ENCODE measurements around the gene TAF11L11.
"Not testable (repeated sequence)": the region's sequence is repeated elsewhere in the genome, so short reads cannot be mapped to it uniquely, and the experiment has no call there.

The TAF11L11 gene

DNA sequence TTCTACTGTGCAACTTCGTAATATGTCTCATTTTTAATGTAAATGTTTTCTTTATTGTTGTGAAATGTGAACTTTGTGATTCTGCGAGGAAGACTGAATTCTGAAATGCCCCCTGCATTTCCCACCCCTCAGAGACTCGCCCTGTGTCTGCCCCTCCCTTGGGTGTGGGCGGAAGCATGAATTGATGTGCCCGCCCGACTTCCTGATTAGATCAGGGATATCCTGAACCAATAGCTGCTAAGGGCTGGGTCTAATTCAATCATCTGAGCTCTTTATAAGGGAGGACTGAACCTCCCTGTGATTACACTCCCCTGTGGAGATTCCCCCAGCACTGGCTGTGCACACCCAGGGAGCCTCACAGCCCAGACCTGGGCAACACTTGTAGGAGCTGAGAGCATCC is at the start of gene TAF11L11:
Gene TAF11L11 (plus strand): TSS at position 304 of the 400 bp plus-strand sequence.
- not testable (repeated sequence) for FAIRE-seq

GRCh38 chr5:17585658-17586057 is 18.3 kb upstream of the TAF11L11 start, which contains the start of gene TAF11L7:
TSS of gene TAF11L7 (minus strand) at chr5:17585758.
- FAIRE-seq: not testable (repeated sequence)

DNA sequence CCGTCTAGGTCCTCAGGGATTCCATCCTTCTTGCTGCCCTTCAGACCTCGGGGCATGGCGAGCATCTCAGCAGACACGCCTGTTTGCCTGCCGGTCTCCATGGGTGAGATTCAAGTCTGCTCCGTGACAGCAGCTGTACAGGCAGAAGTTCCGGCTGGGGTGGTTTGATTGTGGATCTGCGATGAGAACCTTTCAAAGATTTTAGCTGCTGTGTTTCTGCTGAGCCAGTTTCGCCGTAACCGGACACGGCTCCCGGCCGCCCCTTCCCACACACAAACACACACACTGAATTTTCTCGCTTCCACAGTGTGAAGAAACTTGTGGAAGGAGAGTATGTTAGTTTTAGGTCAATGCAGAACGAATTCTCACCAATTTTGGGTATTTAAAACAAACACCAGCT is 13.1 kb upstream of the TAF11L11 start, which contains the start of gene TAF11L8:
Gene TAF11L8 (minus strand): TSS at position 101 of the 400 bp plus-strand sequence.
- FAIRE-seq: not testable (repeated sequence)

DNA sequence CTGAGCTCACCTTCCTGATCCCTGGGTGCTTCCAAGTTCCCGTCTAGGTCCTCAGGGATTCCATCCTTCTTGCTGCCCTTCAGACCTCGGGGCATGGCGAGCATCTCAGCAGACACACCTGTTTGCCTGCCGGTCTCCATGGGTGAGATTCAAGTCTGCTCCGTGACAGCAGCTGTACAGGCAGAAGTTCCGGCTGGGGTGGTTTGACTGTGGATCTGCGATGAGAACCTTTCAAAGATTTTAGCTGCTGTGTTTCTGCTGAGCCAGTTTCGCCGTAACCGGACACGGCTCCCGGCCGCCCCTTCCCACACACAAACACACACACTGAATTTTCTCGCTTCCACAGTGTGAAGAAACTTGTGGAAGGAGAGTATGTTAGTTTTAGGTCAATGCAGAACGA is 9.7 kb upstream of the TAF11L11 start, which contains the start of gene TAF11L9:
Gene TAF11L9 (minus strand): TSS at position 140 of the 400 bp plus-strand sequence.
- not testable (repeated sequence) for FAIRE-seq

DNA sequence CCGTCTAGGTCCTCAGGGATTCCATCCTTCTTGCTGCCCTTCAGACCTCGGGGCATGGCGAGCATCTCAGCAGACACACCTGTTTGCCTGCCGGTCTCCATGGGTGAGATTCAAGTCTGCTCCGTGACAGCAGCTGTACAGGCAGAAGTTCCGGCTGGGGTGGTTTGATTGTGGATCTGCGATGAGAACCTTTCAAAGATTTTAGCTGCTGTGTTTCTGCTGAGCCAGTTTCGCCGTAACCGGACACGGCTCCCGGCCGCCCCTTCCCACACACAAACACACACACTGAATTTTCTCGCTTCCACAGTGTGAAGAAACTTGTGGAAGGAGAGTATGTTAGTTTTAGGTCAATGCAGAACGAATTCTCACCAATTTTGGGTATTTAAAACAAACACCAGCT is 6.3 kb upstream of the TAF11L11 start, which contains the start of gene TAF11L10:
Gene TAF11L10 (minus strand): TSS at position 101 of the 400 bp plus-strand sequence.
- not testable (repeated sequence) for FAIRE-seq

- no peak for FAIRE-seq
These were observed 968 bp downstream of the TAF11L11 start for GRCh38 chr5:17604951-17605350.

GRCh38 chr5:17607461-17607860 is 3.5 kb downstream of the TAF11L11 start:
- not testable (repeated sequence) for FAIRE-seq

DNA sequence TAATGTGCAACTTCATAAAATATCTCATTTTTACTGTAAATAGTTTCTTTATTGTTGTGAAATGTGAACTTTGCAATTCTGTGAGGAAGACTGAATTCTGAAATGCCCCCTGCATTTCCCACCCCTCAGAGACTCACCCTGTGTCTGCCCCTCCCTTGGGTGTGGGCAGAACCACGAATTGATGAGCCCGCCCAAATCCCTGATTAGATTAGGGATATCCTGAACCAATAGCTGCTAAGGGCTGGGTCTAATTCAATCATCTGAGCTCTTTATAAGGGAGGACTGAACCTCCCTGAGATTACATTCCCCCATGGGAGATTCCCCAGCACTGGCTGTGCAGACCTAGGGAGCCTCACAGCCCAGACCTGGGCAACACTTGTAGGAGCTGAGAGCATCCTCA is 6.1 kb downstream of the TAF11L11 start, which contains the start of gene TAF11L12:
Gene TAF11L12 (plus strand): TSS at position 301 of the 400 bp plus-strand sequence.
- FAIRE-seq: not testable (repeated sequence)

- no peak for FAIRE-seq
These were observed 11.1 kb downstream of the TAF11L11 start for GRCh38 chr5:17614872-17615605.

GRCh38 chr5:17619354-17619753 is 15.4 kb downstream of the TAF11L11 start:
- FAIRE-seq: no peak

DNA sequence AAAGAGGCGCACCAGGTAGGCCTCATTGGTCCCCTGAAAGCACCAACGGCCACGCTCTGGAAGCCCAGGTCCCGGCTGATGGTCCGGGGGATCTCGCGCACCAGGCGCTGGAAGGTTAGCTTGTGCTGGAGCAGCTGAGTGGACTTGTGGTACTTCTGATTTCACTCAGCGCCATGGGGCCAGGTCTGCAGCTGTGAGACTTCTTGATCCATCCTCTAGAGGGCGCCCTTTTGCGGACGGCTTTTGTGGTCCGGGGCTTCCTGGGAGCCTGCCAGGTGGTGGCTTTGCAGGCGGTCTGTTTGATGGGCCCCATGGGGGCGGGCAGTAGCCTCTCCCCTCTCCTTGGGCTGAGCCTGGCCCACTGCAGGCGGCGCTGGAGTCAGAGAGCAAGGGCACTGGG is 16.6 kb downstream of the TAF11L11 start:
- no peak for FAIRE-seq

- FAIRE-seq: no peak
These were observed 21.7 kb downstream of the TAF11L11 start for GRCh38 chr5:17625686-17626085.

DNA sequence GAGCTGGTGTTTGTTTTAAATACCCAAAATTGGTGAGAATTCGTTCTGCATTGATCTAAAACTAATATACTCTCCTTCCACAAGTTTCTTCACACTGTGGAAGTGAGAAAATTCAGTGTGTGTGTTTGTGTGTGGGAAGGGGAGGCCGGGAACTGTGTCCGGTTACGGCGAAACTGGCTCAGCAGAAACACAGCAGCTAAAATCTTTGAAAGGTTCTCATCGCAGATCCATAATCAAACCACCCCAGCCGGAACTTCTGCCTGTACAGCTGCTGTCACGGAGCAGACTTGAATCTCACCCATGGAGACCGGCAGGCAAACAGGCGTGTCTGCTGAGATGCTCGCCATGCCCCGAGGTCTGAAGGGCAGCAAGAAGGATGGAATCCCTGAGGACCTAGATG is 27.8 kb downstream of the TAF11L11 start, which contains the start of gene TAF11L13:
Gene TAF11L13 (plus strand): TSS at position 301 of the 400 bp plus-strand sequence.
- not testable (repeated sequence) for FAIRE-seq

- FAIRE-seq: no peak
These were observed 30.2 kb downstream of the TAF11L11 start, which contains the start of gene TAF11L14 for GRCh38 chr5:17634160-17634559. TSS of gene TAF11L14 (plus strand) at chr5:17634460.

DNA sequence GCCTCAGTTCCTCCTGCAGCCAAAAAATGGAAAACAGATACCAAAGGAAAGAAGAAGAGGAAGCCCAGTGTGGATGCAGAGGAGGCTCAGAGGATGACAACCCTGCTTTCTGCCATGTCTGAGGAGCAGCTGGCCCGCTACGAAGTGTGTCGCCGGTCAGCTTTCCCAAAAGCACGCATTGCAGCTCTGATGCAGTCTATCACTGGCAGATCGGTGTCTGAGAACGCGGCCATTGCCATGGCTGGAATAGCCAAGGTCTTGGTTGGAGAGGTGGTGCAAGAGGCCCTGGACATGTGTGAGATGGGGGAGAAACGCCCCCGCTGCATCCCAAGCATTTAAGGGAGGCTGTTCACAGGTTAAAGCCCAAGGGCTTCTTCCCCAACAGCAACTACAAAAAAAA is 45.2 kb downstream of the TAF11L11 start:
- not testable (repeated sequence) for FAIRE-seq

DNA sequence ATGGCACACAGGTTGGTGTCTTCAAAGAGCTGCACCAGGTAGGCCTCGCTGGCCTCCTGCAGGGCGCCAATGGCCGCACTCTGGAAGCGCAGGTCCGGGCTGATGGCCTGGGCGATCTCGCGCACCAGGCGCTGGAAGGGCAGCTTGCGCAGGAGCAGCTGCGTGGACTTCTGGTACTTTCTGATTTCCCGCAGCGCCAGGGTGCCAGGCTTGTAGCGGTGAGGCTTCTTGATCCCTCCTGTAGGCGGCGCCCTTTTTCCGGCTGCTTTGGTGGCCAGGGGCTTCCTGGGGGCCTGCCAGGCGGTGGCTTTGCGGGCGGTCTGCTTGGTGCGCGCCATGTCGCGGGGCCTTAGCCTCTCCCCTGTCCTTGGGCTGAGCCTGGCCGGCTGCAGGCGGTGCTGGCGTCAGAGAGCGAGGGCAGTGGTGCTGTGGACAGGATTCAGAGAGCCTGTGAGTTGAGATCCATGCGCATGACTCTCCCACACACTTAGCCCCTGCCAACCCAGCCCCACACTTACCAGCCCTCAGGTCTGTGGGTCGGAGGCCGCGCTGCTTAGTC is 51.3 kb downstream of the TAF11L11 start:
- FAIRE-seq: not testable (repeated sequence)
